NCI-H2227 (cell line): ENCODE data around the gene RAB42.
"Not testable (repeated sequence)": the region's sequence is repeated elsewhere in the genome, so short reads cannot be mapped to it uniquely, and the experiment has no call there.

Experiments used
- DNase-seq: peaks from one replicate; lab custom pipeline; 2025; ENCODE audit not compliant: unreplicated experiment; lab: John Stamatoyannopoulos, UW

RAB42 gene

GRCh38 chr1:28582248-28582615, 9.8 kb upstream of the RAB42 start:
- no peak for DNase-seq

GRCh38 chr1:28586585-28587391, 5.3 kb upstream of the RAB42 start:
- DNase-seq = not testable (repeated sequence)

- DNase-seq = peak; percentile 30
These were observed 431 bp downstream of the RAB42 start for GRCh38 chr1:28592321-28593071.

- DNase-seq = not testable (repeated sequence)
These were observed 1.9 kb downstream of the RAB42 start for GRCh38 chr1:28593988-28594356.

- DNase-seq = not testable (repeated sequence)
These were observed 2.8 kb downstream of the RAB42 start for GRCh38 chr1:28594686-28595411.

GRCh38 chr1:28595412-28596191, 3.5 kb downstream of the RAB42 start:
- DNase-seq = no peak

- DNase-seq = not testable (repeated sequence)
These were observed 4.2 kb downstream of the RAB42 start for GRCh38 chr1:28596276-28596675.

- no peak for DNase-seq
These were observed 9.6 kb downstream of the RAB42 start for GRCh38 chr1:28601696-28602095.

- peak; percentile 81 for DNase-seq
These were observed 10.7 kb downstream of the RAB42 start for GRCh38 chr1:28602536-28603439.

GRCh38 chr1:28604411-28604810, 12.3 kb downstream of the RAB42 start:
- DNase-seq = no peak

GRCh38 chr1:28604962-28605361, 12.9 kb downstream of the RAB42 start:
- DNase-seq = no peak

- no peak for DNase-seq
These were observed 14.7 kb downstream of the RAB42 start for GRCh38 chr1:28606771-28607170.

- no peak for DNase-seq
These were observed 21.1 kb downstream of the RAB42 start for GRCh38 chr1:28613175-28613574.

GRCh38 chr1:28631713-28632112, 39.6 kb downstream of the RAB42 start:
- DNase-seq = no peak

GRCh38 chr1:28632560-28632959, 40.5 kb downstream of the RAB42 start:
- no peak for DNase-seq

GRCh38 chr1:28640766-28641165, 48.7 kb downstream of the RAB42 start:
- DNase-seq = peak; percentile 32

- DNase-seq = peak; percentile 59
These were observed 50.2 kb downstream of the RAB42 start for GRCh38 chr1:28642056-28642846.

- peak; percentile 98 for DNase-seq
These were observed 51.0 kb downstream of the RAB42 start, which contains the start of gene TAF12 for GRCh38 chr1:28642847-28643635. Gene TAF12, minus strand, starts transcription at chr1:28643067. Its CDS starts 20,986 bp downstream, at chr1:28622081.
